GM21447 (cell line): ENCODE data around the gene PRKCA.

Experiments
- ATAC-seq: cut with Tn5 transposase; IDR thresholded peaks from one replicate; pipeline ENCODE4 v1.9.1; 2021; ENCODE audit not compliant: unreplicated experiment

The PRKCA gene

DNA sequence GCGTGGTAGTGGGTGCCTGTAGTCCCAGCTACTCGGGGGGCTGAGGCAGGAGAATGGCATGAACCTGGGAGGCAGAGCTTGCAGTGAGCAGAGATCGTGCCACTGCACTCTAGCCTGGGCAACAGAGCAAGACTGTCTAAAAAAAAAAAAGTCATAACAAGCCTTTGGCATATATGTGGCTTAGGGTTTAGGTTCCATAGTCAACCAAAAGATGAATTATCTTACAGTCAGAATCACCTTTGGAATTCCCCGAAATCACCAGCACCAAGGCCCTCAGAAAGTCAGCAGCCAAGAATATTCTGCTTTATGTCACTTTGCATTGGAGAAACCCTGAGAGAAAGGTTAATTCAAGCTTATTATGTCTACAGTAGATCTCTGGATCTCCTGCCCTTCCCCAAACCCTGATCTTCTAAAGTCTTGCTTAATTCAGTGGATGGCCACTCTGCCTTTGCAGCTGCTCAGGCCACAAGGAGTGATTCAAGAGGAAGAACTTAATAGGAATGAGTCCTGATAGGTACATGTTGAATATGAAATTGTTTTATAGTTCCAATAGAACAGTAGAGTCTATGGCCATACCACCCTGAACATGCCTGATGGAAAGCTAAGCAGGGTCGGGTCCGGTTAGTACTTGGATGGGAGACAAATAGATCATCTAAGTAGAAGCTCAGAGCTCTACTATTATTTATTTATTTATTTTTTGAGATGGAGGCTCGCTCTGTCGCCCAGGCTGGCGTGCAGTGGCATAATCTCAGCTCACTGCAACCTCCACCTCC is 336.5 kb downstream of the PRKCA start:
- ATAC-seq, result no peak

GRCh38 chr17:66643815-66644710 is 341.6 kb downstream of the PRKCA start:
- no peak for ATAC-seq

DNA sequence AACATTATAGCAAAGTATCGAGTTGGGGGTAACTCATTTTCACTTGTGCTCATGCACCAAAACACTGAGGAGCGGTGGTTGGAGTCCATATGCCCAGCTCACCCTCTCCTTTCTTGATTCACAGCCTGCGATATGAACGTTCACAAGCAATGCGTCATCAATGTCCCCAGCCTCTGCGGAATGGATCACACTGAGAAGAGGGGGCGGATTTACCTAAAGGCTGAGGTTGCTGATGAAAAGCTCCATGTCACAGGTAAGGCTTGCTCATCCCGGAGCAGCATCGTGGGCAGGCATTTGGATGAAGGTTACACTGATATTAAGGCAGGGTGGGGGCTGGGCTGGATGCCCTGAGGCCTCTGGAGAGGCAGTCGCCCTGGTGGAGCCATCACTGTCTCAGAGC is 342.8 kb downstream of the PRKCA start:
- ATAC-seq, result no peak

DNA sequence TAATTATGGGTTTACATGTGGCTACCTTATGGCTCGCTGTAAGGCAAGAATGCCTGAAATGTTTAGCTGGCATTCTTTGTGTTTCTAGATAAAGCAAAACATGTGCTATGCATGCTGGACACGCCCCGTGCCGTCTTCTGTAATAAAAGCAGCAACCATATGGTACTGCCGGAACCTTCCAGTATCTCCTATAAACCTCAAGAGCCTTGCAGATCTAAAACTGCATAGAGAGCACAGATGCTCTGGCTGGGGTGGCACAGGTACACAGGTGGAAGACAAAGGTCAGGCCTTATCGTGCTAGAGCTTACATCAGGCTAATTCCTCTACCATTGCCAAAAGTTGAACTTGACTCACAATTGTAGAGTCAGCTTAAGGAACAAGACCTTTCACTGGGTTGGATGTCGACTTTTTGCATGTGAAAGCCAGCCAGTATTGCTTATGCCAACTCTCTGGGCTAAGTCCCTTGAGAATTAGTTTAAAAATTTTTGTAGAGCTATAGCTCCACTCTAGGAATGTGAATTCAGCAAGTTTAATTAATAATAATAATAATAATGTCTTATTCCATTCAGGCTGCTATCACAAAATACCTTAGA is 345.1 kb downstream of the PRKCA start:
- ATAC-seq, result no peak

DNA sequence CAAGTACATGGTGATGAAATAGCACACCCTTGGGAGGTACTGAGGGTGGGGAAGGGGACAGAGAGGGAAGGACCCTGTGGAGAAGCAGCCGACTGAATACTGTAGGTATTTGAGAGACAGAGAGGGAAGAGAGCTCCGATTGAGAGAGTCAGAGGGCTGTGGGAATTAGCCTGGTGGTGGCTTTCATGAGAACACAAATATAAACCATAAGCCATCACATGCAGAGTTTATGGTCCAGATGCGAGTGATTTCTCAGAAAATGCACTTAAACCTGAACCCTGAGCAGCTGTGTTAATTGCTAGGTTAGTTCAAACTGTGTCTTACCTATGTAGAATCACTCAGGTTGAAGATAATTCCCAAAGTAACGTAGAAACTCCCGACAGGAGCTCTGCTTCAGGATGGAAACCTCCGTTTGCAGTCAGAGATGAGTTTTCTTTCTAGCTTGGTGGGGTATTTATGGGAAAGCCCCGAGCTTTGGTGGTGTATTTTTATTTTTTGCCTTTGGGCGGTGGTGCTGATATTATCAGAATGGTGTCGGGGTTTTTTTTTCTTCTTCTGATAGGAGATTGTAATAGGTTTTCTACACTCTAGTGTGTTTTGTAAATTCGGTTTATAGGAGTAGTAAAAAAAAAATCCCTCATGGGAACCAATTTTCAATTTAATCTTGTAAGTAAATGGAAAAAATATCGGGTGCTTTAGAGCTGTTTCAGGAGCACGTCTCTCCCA is 347.6 kb downstream of the PRKCA start:
- ATAC-seq, result no peak

GRCh38 chr17:66650544-66650877 is 348.1 kb downstream of the PRKCA start:
- ATAC-seq, result no peak

DNA sequence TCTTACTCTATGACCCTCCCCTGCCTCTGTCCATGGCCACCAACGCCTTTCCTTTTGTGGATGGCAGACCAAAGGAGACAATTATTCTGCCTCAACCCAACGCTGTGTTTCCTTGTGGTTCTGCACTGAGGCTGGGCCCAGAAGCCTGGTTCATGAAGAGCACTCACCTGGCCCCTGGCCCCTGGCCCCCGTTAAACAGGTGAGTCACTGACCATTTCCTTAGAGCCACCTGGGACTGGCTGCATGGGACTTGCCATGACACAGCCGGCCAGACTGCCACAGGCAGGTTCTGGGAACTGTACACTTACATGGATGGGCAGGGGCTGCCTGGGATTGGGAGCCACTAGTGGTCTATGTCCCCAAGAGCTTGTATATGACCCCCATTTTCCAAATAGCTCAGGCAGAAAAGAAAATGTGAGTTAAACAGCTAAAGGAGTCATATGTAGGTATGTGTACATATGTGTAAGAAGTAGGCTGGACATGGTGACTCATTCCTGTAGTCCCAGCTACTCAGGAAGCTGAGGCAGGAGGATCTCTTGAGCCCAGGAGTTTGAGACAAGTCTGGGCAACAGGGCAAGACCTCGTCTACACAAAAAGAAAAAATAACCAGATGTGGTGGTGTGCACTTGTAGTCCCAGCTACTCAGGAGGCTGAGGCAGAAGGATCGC is 350.6 kb downstream of the PRKCA start:
- ATAC-seq, result no peak

DNA sequence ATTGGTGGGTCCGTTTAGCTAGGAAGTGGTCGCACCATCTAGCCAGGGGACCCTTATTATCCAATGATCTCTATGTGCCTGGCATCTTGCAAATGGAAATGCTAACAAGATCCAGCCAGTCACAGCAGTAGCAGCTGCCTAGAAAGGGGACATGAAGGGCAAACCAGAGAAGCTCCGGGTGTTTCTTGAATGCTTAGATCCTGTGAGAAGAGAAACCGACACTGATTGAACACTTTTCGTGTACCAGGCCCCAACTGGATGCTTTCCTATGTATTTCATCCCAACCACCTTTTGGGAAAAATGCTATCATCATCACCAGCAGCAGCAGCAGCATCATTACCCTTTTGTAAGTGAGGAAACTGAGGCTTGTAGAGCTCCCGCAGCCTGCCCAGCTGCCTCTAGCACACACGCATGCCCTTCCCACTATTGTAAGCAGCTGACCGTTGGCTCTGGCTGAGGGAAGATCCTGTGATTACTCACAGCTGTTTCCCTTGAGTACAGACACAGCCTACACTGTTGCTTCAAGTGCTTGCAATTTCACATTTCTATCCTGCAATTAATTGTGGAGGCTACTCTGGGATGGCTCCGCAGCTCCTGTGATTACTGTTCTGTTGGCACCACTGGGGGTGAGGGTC is 351.8 kb downstream of the PRKCA start:
- no peak for ATAC-seq

- no peak for ATAC-seq
These were observed 352.4 kb downstream of the PRKCA start for GRCh38 chr17:66654764-66655163.

GRCh38 chr17:66655461-66655860 is 353.0 kb downstream of the PRKCA start:
- no peak for ATAC-seq

DNA sequence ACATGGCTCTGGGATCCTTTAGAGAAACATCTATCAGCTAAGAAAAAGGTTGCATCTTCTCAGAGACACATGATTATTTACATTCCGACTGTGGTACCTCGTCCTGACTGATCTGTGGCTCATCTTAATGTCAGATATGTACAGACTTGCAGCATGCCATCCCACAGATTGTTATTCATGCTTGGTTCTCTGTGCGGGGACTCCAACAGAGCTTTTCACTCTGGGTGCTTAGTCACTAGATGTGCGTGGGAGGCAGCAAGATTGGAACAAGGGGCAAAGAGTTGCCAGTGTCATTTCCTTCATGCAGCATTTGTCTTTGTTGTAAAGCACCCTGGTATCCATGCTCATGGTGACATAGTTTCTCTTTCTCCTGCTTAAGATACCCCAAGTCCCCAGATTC is 353.4 kb downstream of the PRKCA start:
- no peak for ATAC-seq

DNA sequence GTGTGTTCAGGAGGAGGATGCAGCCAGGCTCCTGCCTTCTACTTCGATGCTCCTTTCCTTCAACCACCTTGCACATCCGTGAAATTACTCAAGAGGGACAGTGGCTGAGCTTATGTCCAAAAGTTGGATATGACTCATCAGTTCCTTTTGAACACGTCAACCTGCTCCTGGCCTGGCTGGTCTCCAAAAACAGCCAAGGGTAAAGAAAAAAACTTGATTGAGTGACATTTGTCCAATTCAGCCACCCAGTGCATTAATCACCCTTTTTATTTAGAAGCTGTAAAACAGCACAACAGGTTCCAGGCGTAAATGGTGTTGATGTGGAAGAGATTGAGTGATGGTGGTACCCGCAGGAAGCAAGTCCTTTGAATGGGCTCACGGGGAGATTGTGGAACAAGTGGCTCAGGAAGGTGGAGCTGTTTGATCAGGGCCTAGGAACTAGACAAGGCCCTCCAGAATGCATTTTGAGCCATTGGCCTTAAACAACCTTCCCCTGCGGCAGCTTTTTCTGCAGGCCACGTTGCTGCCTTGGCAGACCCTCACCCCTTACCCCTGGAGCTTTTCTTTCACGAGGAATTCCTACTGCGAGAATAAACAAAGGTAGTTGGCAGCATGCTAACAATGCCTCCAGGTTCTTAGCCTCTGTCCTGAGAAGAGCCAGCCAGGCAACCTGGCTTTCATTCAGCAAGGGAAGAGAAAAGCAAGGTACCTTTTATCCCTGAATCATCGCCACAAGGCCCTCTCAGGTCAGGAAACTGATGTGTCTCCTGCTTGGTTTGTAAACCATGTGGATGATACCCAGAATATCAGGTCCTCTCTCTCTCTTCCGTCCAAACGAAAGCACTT is 359.2 kb downstream of the PRKCA start:
- no peak for ATAC-seq

- ATAC-seq, result no peak
These were observed 360.1 kb downstream of the PRKCA start for GRCh38 chr17:66662496-66662895.

DNA sequence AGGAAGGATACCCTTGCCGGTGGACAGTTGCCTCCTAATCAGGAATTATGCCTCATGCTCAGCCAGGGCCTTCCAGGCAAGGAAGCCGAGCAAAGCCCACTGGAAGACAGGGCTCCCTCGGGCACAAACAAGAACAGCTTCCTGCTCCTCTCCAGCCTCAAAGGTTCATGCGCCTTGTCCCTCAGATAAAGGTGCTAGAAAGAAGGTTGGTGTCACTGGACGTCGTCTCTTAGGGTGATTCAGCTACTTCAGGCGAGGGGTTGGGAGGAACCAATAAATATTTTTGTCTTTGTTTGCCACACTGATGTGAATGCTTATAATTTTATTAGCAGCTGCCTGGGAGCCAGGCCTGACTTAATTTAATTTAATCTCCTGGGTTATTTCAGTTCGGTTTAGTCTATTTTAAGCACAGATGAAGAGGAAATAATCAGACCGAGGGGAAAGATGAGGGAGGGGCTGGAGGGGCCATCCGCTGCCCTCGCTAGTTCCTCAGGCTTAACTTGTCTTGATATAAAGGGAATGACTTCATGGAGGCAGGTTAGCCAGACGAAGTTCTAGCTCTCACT is 360.7 kb downstream of the PRKCA start:
- ATAC-seq, result no peak

- ATAC-seq, result no peak
These were observed 361.9 kb downstream of the PRKCA start for GRCh38 chr17:66664336-66664735.

DNA sequence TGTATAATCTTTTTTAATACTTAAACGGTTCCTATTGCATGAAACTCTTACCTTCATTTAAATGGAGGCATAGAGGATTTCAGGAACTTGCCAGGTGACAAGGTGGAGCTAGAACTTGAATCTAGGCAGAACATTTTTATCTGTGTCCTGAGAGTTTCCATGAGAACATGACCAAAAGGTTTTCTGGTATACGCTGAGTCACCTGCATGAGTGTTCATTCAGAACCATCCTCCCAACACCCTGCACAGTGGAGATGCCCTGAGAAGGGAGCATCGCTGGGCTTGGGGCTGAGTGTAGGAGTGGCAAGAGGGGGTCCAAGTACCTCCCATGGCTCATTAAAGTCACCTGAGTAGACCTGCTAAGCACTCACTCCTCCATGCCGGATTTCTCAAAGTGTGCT is 362.8 kb downstream of the PRKCA start:
- no peak for ATAC-seq

DNA sequence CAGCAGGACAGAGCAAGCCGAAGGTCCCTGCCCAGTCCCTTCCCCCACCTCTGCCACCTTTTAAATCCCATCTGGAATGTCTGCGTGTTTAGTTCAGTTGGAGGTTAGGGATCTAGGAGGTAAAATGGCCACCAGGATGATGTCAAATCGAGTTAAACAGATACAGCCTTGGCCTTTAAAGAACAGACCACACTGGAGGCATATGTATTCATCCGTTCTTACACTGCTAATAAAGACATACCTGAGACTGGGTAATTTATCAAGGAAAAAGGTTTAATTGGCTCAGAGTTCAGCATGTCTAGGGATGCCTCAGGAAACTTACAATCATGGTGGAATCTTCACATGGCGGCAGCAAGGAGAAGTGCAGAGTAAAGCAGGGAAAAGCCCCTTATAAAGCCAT is 364.7 kb downstream of the PRKCA start:
- no peak for ATAC-seq

DNA sequence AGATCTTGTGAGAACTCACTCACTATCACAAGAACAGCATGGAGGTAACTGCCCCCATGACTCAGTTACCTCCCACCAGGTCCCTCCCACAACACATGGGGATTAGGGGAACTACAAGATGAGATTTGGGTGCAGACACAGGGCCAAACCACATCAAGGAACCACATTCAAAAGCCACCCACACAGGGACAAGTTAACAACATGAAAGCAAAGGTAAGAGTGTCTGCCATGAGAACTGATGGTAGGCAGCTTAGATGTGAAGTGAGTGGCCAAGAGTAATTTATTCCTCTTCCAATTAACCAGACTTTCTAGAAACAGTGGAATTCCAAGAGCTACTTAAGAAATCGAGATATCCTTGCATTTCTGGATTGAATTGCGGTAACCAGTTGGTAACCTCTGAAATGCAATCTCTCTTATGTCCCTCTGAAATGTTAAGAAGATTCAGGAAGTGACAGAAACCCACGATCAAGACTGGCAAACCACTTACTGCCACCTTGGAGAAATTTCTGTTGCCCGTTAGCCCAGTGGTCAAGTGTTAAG is 365.1 kb downstream of the PRKCA start:
- no peak for ATAC-seq

DNA sequence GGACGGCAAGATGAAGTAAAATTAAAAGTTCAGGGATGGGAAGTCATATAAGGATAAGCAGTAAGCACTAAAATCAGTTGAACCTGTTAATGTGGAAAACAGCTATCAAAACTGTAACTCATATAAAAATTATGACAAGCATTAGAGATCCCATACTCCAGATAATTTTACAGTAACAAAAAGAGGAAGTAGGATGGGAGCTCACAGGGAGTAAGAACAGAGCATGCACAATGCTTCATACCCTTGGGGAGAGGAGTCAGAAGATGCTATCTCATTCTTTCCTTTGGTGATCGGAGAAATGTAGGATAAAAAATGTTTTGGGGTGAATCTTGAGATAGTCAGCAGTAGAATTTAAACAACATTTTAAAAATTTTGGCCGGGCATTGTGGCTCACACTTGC is 367.8 kb downstream of the PRKCA start:
- no peak for ATAC-seq
